ENCODE data around the gene SLC12A1.

SLC12A1 gene

GRCh38 chr15:48205981-48206380 lies at the start of gene SLC12A1:
TSS of gene SLC12A1 (plus strand) at chr15:48206302. CDS start at chr15:48207720, 1,418 bp downstream.
- Histone ChIP-seq H3K4me3 (ENCODE audit: low read length in 2 of 2) (no peak within 1 kb of the TSS), H3K27ac (ENCODE audit: low read depth in 2 of 2, low read length in 2 of 2) (no peak within 1 kb of the TSS), H3K9me3 (ENCODE audit: control insufficient read depth in 2 of 2, low read length in 2 of 2) (no peaks in the 10 kb centered on the region), H3K36me3 (ENCODE audit: control insufficient read depth in 2 of 2, insufficient read depth in 2 of 2, low read length in 2 of 2) (no peaks in the 10 kb centered on the region), H3K4me1 (ENCODE audit: control insufficient read depth in 2 of 2, insufficient read depth in 2 of 2, low read length in 2 of 2) (no peaks in the 10 kb centered on the region), H3K9ac (ENCODE audit: low read depth in 1 of 2, low read length in 2 of 2) (no peak within 1 kb of the TSS), H3K27me3 (ENCODE audit: control insufficient read depth in 2 of 2, insufficient read depth in 2 of 2, low read length in 2 of 2) (no peaks in the 10 kb centered on the region)

DNA sequence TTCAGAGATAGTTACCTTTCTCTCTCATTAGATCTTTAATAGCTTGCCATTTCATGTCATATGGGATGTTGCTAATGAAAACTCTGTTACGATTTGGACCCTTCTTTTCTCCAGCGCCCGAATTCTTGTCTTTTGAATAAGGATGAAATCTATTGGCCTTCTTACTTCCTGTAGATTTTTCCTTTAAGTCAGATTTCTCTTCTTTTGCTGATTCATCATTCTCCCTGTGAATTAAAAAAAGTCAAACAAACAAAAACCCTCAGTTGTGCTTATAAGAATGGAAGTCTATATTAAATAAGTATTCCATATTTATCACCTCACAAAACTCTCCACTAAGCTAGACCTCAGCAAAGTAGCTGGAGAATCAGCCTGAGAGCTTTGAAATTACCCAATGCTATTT lies 37.5 kb upstream of the SLC12A1 start:
- Histone ChIP-seq H3K9me3 (ENCODE audit: control insufficient read depth in 2 of 2, low read length in 2 of 2) (no peaks in the 10 kb centered on the region), H3K36me3 (ENCODE audit: control insufficient read depth in 2 of 2, insufficient read depth in 2 of 2, low read length in 2 of 2) (no peaks in the 10 kb centered on the region), H3K27me3 (ENCODE audit: control insufficient read depth in 2 of 2, insufficient read depth in 2 of 2, low read length in 2 of 2) (no peaks in the 10 kb centered on the region), H3K27ac (ENCODE audit: low read depth in 2 of 2, low read length in 2 of 2) (no peak overlapping the region), H3K4me1 (ENCODE audit: control insufficient read depth in 2 of 2, insufficient read depth in 2 of 2, low read length in 2 of 2) (no peaks in the 10 kb centered on the region), H3K4me3 (ENCODE audit: low read length in 2 of 2) (no peak overlapping the region), H3K9ac (ENCODE audit: low read depth in 1 of 2, low read length in 2 of 2) (no peak overlapping the region)

DNA sequence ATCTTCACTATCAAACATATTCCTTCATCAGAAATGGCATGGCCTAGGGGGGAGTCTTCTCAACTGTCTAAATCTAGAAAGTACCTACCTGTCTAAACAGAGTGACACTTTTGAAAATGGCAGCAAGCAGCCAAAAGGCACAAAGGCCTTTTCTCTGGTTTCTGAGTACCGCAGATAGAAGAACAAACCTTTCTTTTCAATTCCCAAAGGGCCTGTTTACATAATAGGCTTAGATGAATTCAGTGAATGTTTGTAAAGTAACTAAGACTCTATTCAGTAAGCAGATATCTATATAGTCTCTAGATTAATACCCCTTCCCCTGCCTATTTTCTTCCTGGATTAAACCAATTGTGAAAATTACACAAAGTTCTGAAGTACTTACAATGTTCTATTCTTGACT lies 35.1 kb upstream of the SLC12A1 start:
- Histone ChIP-seq H3K36me3 (ENCODE audit: control insufficient read depth in 2 of 2, insufficient read depth in 2 of 2, low read length in 2 of 2) (no peaks in the 10 kb centered on the region), H3K27me3 (ENCODE audit: control insufficient read depth in 2 of 2, insufficient read depth in 2 of 2, low read length in 2 of 2) (no peaks in the 10 kb centered on the region), H3K4me3 (ENCODE audit: low read length in 2 of 2) (no peak overlapping the region), H3K9ac (ENCODE audit: low read depth in 1 of 2, low read length in 2 of 2) (no peak overlapping the region), H3K27ac (ENCODE audit: low read depth in 2 of 2, low read length in 2 of 2) (no peak overlapping the region), H3K9me3 (ENCODE audit: control insufficient read depth in 2 of 2, low read length in 2 of 2) (no peaks in the 10 kb centered on the region), H3K4me1 (ENCODE audit: control insufficient read depth in 2 of 2, insufficient read depth in 2 of 2, low read length in 2 of 2) (no peaks in the 10 kb centered on the region)

DNA sequence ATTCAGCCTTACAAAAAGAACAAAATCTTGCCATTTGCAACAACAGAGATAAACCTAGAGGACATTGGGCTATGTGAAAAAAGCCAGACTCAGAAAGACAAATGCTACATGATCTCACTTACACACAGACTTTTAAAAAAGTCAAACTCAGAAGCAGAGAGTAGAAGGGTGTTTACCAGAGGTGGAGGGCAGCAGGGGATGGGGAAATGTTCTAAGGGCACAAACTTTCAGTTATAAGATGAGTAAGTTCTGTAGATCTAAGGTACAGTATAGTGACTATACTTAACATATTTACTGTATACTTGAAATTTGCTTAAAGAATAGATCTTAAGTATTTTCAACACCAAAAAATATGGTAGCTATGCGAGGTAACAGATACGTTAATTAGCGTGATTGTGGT lies 31.0 kb upstream of the SLC12A1 start:
- no peak overlapping the region for H3K9ac ChIP-seq (ENCODE audit: low read depth in 1 of 2, low read length in 2 of 2)
- H3K27ac ChIP-seq (ENCODE audit: low read depth in 2 of 2, low read length in 2 of 2) = no peak overlapping the region
- no peak overlapping the region for H3K4me3 ChIP-seq (ENCODE audit: low read length in 2 of 2)
- no peaks in the 10 kb centered on the region for H3K27me3 ChIP-seq (ENCODE audit: control insufficient read depth in 2 of 2, insufficient read depth in 2 of 2, low read length in 2 of 2)
- H3K9me3 ChIP-seq (ENCODE audit: control insufficient read depth in 2 of 2, low read length in 2 of 2) = no peaks in the 10 kb centered on the region
- no peaks in the 10 kb centered on the region for H3K4me1 ChIP-seq (ENCODE audit: control insufficient read depth in 2 of 2, insufficient read depth in 2 of 2, low read length in 2 of 2)
- H3K36me3 ChIP-seq (ENCODE audit: control insufficient read depth in 2 of 2, insufficient read depth in 2 of 2, low read length in 2 of 2) = no peaks in the 10 kb centered on the region

GRCh38 chr15:48176112-48176511 lies 30.0 kb upstream of the SLC12A1 start:
- no peaks in the 10 kb centered on the region for H3K9me3 ChIP-seq (ENCODE audit: control insufficient read depth in 2 of 2, low read length in 2 of 2)
- no peaks in the 10 kb centered on the region for H3K4me1 ChIP-seq (ENCODE audit: control insufficient read depth in 2 of 2, insufficient read depth in 2 of 2, low read length in 2 of 2)
- no peak overlapping the region for H3K27ac ChIP-seq (ENCODE audit: low read depth in 2 of 2, low read length in 2 of 2)
- H3K27me3 ChIP-seq (ENCODE audit: control insufficient read depth in 2 of 2, insufficient read depth in 2 of 2, low read length in 2 of 2) = no peaks in the 10 kb centered on the region
- H3K9ac ChIP-seq (ENCODE audit: low read depth in 1 of 2, low read length in 2 of 2) = no peak overlapping the region
- H3K4me3 ChIP-seq (ENCODE audit: low read length in 2 of 2) = no peak overlapping the region
- H3K36me3 ChIP-seq (ENCODE audit: control insufficient read depth in 2 of 2, insufficient read depth in 2 of 2, low read length in 2 of 2) = no peaks in the 10 kb centered on the region

DNA sequence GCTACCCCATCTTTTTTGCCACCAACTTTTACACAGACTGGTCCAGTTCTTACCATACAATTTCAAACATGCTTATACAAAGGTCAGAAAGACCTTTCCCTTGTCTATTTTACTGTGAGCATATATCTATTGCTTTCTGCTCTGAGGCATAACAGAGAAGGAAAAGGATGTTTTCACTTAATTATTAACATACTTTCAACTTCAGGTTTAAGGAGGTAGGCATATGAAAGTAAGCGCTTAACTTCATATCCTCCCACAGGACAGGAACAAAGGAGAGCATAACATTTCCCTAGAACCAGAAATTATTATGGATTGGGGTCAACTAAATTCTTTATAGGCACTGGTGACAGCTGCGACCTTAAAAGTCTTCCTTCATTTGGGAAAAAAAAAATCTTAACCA lies 29.1 kb upstream of the SLC12A1 start:
- H3K4me3 ChIP-seq (ENCODE audit: low read length in 2 of 2) = peak overlapping the region in 1 of 2 donors; percentile 70
- no peaks in the 10 kb centered on the region for H3K4me1 ChIP-seq (ENCODE audit: control insufficient read depth in 2 of 2, insufficient read depth in 2 of 2, low read length in 2 of 2)
- peak overlapping the region in 1 of 2 donors; percentile 65 for H3K9ac ChIP-seq (ENCODE audit: low read depth in 1 of 2, low read length in 2 of 2)
- H3K27me3 ChIP-seq (ENCODE audit: control insufficient read depth in 2 of 2, insufficient read depth in 2 of 2, low read length in 2 of 2) = no peaks in the 10 kb centered on the region
- no peak overlapping the region for H3K27ac ChIP-seq (ENCODE audit: low read depth in 2 of 2, low read length in 2 of 2)
- H3K9me3 ChIP-seq (ENCODE audit: control insufficient read depth in 2 of 2, low read length in 2 of 2) = no peaks in the 10 kb centered on the region
- no peaks in the 10 kb centered on the region for H3K36me3 ChIP-seq (ENCODE audit: control insufficient read depth in 2 of 2, insufficient read depth in 2 of 2, low read length in 2 of 2)

GRCh38 chr15:48177383-48177765 lies 28.7 kb upstream of the SLC12A1 start:
- Histone ChIP-seq H3K36me3 (ENCODE audit: control insufficient read depth in 2 of 2, insufficient read depth in 2 of 2, low read length in 2 of 2) (no peaks in the 10 kb centered on the region), H3K4me1 (ENCODE audit: control insufficient read depth in 2 of 2, insufficient read depth in 2 of 2, low read length in 2 of 2) (no peaks in the 10 kb centered on the region), H3K27ac (ENCODE audit: low read depth in 2 of 2, low read length in 2 of 2) (peak overlapping the region; percentile 45 to 55), H3K27me3 (ENCODE audit: control insufficient read depth in 2 of 2, insufficient read depth in 2 of 2, low read length in 2 of 2) (no peaks in the 10 kb centered on the region), H3K9me3 (ENCODE audit: control insufficient read depth in 2 of 2, low read length in 2 of 2) (no peaks in the 10 kb centered on the region), H3K4me3 (ENCODE audit: low read length in 2 of 2) (peak overlapping the region; percentile 68 to 70), H3K9ac (ENCODE audit: low read depth in 1 of 2, low read length in 2 of 2) (peak overlapping the region in 1 of 2 donors; percentile 65)

GRCh38 chr15:48177766-48178647 lies 28.1 kb upstream of the SLC12A1 start, which contains the start of gene MYEF2:
TSS of gene MYEF2 (minus strand) at chr15:48178295. CDS start at chr15:48178237, 58 bp downstream.
- peak within 1 kb of the TSS in 1 of 2 donors; percentile 65 for H3K9ac ChIP-seq (ENCODE audit: low read depth in 1 of 2, low read length in 2 of 2)
- H3K27ac ChIP-seq (ENCODE audit: low read depth in 2 of 2, low read length in 2 of 2) = peak within 1 kb of the TSS; percentile 45 to 55
- peak within 1 kb of the TSS; percentile 68 to 70 for H3K4me3 ChIP-seq (ENCODE audit: low read length in 2 of 2)
- H3K9me3 ChIP-seq (ENCODE audit: control insufficient read depth in 2 of 2, low read length in 2 of 2) = no peaks in the 10 kb centered on the region
- H3K27me3 ChIP-seq (ENCODE audit: control insufficient read depth in 2 of 2, insufficient read depth in 2 of 2, low read length in 2 of 2) = no peaks in the 10 kb centered on the region
- no peaks in the 10 kb centered on the region for H3K4me1 ChIP-seq (ENCODE audit: control insufficient read depth in 2 of 2, insufficient read depth in 2 of 2, low read length in 2 of 2)
- no peaks in the 10 kb centered on the region for H3K36me3 ChIP-seq (ENCODE audit: control insufficient read depth in 2 of 2, insufficient read depth in 2 of 2, low read length in 2 of 2)

DNA sequence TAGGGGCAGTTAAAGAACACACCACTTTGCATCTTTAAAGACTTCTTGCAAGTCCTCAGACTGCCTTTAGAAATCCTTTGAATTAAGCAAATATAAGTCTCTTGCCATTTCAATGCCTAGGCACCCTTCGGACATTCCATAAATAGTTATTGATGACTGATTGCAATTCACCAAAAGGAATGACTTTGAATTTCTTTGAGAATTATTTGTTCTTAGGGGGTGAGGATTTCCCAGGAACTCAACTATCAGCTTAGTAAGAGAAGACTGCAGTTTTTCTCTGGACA lies 27.5 kb upstream of the SLC12A1 start:
- H3K27ac ChIP-seq (ENCODE audit: low read depth in 2 of 2, low read length in 2 of 2) = no peak overlapping the region
- H3K9ac ChIP-seq (ENCODE audit: low read depth in 1 of 2, low read length in 2 of 2) = no peak overlapping the region

GRCh38 chr15:48182749-48183148 lies 23.4 kb upstream of the SLC12A1 start:
- H3K9ac ChIP-seq (ENCODE audit: low read depth in 1 of 2, low read length in 2 of 2) = no peak overlapping the region
- H3K4me3 ChIP-seq (ENCODE audit: low read length in 2 of 2) = no peak overlapping the region
- no peaks in the 10 kb centered on the region for H3K9me3 ChIP-seq (ENCODE audit: control insufficient read depth in 2 of 2, low read length in 2 of 2)
- H3K4me1 ChIP-seq (ENCODE audit: control insufficient read depth in 2 of 2, insufficient read depth in 2 of 2, low read length in 2 of 2) = no peaks in the 10 kb centered on the region
- no peaks in the 10 kb centered on the region for H3K36me3 ChIP-seq (ENCODE audit: control insufficient read depth in 2 of 2, insufficient read depth in 2 of 2, low read length in 2 of 2)
- H3K27me3 ChIP-seq (ENCODE audit: control insufficient read depth in 2 of 2, insufficient read depth in 2 of 2, low read length in 2 of 2) = no peaks in the 10 kb centered on the region
- no peak overlapping the region for H3K27ac ChIP-seq (ENCODE audit: low read depth in 2 of 2, low read length in 2 of 2)

More for the DNA sequence above, 27.5 kb upstream of the SLC12A1 start:
- Histone ChIP-seq H3K4me1 (ENCODE audit: control insufficient read depth in 2 of 2, insufficient read depth in 2 of 2, low read length in 2 of 2) (no peaks in the 10 kb centered on the region), H3K36me3 (ENCODE audit: control insufficient read depth in 2 of 2, insufficient read depth in 2 of 2, low read length in 2 of 2) (no peaks in the 10 kb centered on the region), H3K9me3 (ENCODE audit: control insufficient read depth in 2 of 2, low read length in 2 of 2) (no peaks in the 10 kb centered on the region), H3K27me3 (ENCODE audit: control insufficient read depth in 2 of 2, insufficient read depth in 2 of 2, low read length in 2 of 2) (no peaks in the 10 kb centered on the region), H3K4me3 (ENCODE audit: low read length in 2 of 2) (peak overlapping the region; percentile 51 to 68)

All from mucosa of rectum (tissue), 2 donors.